ENCODE data around the gene SEPHS1.
"Not testable (repeated sequence)": the region's sequence is repeated elsewhere in the genome, so short reads cannot be mapped to it uniquely, and the experiment has no call there.

Gene SEPHS1

DNA sequence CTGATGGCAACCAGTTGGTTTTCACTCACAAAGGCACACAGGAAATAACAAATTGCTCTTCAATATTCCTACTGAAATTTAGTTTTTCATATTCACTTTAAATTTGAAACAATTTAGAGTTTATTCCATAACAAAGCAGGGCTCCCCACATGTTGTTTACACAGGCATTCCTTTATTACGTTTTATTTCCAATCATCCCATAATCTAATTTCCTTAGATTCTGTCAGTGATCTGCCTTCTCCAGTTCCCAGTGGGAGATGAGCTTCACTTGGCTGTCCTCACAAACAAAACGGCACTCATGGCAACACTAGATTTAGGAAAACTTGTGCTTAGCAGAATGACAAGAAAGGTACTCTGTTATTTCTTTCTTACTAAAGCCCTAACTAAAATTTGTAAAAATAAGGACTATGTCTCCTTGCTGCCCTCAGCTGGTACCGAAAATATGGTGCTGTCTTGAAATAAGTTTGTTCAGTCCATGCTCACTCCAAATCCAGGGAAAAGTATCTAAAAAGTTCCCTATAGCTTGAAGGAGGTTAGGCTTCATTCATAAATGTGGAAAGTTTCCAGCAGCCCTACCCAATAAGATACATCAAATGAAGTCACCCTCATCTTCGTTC, 71.2 kb downstream of the SEPHS1 start:
- DNase-seq = no peak

GRCh38 chr10:13276146-13276545, 71.9 kb downstream of the SEPHS1 start:
- not testable (repeated sequence) for DNase-seq

GRCh38 chr10:13272164-13272571, 75.9 kb downstream of the SEPHS1 start:
- no peak for DNase-seq

GRCh38 chr10:13271552-13272163, 76.4 kb downstream of the SEPHS1 start:
- DNase-seq = peak; percentile 63

DNA sequence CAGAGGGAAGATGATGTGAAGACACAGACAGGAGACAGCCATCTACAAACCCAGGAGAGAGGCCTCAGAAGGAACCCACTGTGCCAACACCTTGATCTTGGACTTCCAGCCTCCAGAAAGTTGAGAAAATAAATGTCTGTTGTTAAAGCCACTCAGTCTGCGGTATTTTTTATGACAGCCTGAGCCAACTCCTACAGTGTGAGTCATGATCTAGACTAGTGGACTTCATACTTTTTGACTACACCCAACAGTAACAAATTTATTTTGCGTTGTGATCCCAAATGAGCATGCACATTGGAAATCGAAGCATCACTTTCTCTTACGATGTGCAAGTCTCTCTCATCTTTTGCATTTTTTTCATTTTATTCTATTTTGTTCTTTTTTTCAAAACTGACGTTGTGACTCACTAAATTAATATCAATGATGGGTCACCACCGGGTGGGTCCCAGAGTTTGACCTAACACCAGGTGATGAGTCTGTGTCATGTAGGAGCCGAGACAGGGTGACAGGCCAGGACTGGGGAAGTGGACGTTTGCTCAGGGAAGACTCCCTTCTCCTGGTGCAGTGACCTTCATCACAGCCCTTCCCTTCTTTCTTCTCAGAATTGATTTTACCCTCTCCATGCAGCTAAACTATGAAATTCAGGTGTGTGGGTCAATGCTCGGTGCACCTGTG, 77.1 kb downstream of the SEPHS1 start:
- DNase-seq = no peak

GRCh38 chr10:13268841-13269240, 79.3 kb downstream of the SEPHS1 start:
- no peak for DNase-seq

DNA sequence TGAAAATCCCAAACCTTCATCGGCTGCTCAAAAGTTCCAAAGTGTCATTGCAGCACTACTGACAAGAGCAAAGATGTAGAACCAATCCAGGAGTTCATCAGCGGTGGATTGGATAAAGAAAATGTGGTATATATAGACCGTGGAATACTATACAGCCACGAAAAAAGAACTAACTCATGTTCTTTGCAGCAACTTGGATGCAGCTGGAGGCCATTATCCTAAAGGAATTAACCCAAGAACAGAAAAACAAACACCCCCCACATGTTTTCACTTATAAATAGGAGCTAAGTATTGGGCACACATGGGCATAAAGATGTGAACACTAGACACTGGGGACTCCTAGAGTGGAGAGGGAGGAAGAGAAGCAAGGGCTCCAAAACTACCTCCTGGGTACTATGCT, 79.8 kb downstream of the SEPHS1 start:
- no peak for DNase-seq

Data from CD4-positive, alpha-beta T cell treated with Interleukin-6 for 4 hours (primary cell).